Fibroblast of skin of abdomen (primary cell): ENCODE measurements around the gene NHSL2.

Source experiments
- DNase-seq: peaks from one replicate; pipeline ENCODE4 v3.0.0-alpha.2; 2013

NHSL2 gene

GRCh38 chrX:72020204-72020603 lies 109.6 kb downstream of the NHSL2 start:
- no peak for DNase-seq

GRCh38 chrX:72020788-72021187 lies 110.1 kb downstream of the NHSL2 start:
- DNase-seq = no peak

- DNase-seq = no peak
Observed at GRCh38 chrX:72021975-72022374, 111.3 kb downstream of the NHSL2 start.

GRCh38 chrX:72023071-72023470 lies 112.4 kb downstream of the NHSL2 start:
- no peak for DNase-seq

GRCh38 chrX:72025236-72025770 lies 114.7 kb downstream of the NHSL2 start:
- DNase-seq = no peak

DNA sequence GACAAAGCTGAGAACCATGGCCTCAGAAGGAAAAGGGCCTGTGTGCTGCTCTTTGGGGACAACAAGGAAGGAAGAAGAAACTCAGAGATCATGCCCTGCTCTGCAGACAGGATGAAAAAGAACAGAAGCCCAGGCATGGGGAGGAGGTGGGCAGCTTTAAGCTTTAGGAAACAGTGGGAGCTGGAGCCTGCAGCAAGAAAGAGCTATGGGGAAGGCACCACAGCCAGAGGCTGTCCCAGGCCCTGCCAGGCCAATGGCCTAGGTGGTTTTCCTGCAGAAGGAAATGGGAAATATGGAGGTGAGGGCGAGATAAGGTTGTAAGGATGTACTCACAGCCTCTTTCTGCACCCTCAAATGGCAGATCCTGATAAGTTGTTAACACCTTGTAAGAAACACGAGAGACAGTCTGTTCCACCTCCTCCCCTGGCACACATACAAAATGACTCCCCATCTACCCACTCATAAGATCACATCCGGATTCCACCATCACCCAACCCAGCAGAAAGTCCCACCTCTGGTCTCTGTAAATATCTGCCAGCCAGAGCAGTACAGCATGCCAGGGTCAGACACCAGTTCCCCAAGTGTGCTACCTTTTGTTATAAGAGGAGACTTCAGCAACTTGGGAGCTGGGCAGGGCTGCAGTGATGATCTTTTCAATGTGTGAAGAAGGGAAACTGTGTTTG lies 115.8 kb downstream of the NHSL2 start:
- DNase-seq = no peak

DNA sequence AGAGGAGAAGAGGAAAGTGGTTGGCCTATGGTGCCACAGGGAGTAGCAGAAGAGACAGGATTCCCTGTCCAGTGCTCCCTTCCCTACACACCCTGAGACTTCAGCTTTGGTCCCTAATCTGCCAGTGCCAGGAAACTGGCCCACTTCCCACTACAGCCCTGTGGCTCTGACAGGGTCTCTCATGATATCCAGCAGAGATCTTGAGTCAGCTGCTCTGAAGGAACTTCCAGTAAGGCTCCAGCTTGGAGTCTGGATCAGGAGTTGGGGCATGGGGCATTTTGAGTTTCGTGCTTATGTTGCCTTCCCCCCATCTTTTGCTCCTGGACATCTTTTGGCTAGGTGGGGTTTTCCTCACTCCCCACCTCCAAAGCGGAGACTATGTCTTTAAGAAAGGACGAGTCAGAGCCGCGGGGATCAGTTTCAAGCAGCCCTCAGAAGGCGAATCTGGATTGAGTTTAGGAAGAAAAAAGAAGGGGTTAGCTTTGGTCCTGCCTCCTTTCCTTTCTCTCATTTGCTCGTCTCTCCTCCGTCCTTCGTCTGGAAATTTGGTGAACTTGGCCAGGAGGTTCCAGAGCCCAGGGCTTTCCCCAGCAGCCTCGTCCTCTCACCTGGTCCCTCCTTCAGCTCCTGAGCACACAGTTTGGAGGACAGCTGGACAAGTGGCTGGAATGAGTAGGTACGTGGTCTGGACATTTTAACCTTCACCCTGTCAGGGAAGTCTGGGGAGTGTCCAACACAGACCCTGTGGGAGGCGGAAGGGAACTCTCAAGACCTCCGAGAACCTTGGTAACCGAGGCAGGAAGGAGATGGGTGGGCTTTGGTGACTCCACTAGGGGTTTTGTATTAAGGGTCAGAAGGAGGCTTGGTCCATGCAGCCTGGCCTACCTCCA lies 116.6 kb downstream of the NHSL2 start:
- DNase-seq = no peak

DNA sequence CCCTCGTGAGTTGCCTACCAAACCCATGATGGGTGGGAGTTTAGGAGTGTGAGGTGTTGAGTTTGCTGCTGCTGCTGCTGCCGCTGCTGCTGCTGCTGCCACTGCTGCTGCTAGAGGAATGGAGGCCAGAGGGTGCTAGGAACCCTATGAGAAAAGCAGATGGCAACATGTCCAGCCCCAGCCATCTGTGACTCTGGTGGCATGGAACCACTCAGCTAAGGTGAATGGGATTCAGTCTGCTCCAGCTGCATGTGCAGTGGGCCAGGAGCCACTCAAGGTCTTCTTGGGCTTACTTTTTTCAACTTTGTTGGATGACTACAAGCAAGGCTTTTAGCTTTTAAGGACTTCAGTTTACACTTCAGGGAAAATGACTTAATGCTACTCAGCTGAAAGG lies 117.3 kb downstream of the NHSL2 start:
- no peak for DNase-seq

GRCh38 chrX:72028701-72029470 lies 118.2 kb downstream of the NHSL2 start:
- no peak for DNase-seq

- peak; percentile 92 for DNase-seq
Observed at GRCh38 chrX:72029483-72030411, 119.1 kb downstream of the NHSL2 start.

DNA sequence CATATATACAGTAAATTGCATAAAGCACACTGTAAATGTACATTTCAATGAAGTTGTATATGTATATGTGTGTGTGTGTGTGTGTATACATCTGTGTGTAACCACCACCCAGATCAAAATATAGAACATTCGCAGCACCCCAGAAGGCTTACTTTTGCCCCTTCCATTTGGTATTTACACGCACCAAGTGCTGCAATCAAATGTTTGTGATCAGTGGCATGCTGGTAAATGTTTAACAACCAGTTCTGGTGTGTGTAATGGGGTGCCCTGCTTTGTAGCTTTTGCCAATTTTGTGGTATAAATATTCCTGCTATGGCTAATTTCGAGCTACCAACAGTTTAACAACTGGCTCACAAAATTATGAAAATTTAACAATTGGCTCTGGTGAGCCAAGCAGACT lies 119.8 kb downstream of the NHSL2 start:
- no peak for DNase-seq

DNA sequence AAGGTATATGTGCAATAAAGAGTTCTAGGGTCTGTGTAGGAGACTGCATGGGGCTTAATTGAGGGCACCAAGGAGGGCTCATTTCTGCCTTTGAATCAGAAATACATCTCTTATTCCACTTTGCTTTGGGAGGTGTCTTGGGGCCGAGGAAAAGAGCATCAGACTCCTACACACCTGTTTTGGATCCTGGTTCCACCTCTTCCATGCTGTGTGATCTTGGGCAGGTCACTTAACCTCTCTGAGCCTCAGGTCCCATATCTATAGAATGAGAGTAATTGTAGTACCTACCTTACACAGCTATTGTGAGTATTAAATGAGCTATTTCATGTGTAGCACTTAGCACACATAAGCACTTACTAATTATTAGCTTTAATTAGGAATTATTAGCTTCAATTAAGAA lies 120.5 kb downstream of the NHSL2 start:
- DNase-seq = no peak

DNA sequence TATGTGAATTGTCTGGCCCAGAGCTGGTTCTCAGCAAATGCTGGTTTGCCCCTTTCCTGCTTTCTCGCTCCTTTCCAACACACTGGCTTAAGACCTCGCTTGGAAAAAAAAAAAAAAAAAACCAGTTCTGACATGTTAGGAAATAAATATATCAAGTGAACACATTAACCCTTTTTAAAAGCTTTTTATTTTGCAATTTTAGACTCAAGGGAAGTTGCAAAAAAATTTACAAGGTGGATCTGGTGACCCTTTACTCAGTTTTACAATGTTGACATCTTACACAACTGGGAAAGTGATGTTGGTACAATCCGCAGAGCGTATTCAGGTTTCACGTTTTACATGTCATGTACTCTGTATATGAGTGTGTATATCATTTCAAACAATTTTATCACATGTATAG lies 121.0 kb downstream of the NHSL2 start:
- DNase-seq = no peak

GRCh38 chrX:72037601-72038000 lies 127.0 kb downstream of the NHSL2 start:
- no peak for DNase-seq

GRCh38 chrX:72038016-72038415 lies 127.4 kb downstream of the NHSL2 start:
- no peak for DNase-seq

DNA sequence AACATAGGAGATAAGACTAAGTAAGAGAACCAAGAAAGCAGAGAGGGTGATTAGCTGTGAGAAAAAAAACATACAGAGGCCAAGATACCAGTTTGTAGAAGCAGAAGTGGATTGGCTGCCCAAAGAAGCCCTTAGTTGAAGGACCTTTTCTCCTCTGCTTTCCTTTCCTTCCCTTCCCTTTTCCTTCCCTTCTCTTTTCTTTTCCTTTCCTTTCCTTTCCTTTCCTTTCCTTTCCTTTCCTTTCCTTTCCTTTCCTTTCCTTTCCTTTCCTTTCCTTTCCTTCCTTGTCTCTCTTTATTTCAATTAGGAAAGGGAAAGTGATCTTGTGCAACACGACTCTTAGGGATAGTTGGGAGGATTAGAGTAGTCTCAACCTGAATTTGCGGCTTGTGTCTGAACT lies 128.2 kb downstream of the NHSL2 start:
- no peak for DNase-seq

GRCh38 chrX:72040506-72040905 lies 129.9 kb downstream of the NHSL2 start:
- DNase-seq = no peak

GRCh38 chrX:72041176-72041575 lies 130.5 kb downstream of the NHSL2 start:
- no peak for DNase-seq

DNA sequence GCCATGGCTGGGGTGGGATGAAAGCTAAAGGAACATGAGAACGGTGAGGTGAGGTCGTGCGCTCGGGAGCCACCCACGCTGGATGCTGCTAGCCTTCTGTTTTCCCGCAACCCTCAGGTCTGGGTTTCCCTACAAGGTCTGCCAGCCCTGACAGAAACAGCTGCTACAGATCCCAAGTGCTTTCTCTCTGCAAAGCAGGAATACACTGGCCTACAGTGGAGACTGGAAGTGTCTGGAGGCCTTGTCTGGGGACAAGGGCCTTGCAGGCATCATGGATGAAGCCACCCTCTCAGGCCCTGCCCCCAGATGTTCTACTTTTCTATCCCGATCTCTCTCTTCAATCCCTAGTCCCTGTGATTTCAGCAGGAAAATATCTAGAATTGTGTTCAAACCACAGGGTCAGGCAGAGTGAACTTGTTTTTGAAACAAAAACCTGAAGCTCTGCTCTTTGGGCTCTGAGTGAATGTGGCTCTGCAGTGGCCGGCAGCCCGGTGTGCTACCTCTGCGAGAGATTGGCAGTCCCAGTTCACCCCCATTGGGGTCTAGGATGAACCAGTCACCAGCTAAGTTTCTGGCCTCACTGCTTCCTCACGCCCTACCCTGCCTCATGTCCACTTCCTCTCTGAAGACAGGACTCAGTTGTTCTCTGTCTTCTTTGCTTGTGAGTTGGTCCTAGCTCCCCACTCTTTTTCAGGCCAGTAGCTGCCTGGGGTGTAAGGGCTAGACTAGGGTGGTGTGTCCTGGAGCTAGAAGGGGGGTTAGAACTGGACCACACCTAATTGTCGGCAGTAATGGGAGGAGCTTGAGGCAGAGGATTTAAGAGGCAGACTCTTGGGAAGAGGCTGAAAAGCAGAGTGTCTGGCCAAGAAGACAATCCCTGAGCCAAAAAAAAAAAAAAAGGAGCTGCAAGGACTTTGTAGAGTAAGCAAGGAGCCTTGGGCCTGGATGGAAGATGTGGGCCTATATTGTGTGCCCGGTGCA lies 131.5 kb downstream of the NHSL2 start:
- DNase-seq = peak; percentile 30

GRCh38 chrX:72042852-72043248 lies 132.2 kb downstream of the NHSL2 start:
- no peak for DNase-seq

DNA sequence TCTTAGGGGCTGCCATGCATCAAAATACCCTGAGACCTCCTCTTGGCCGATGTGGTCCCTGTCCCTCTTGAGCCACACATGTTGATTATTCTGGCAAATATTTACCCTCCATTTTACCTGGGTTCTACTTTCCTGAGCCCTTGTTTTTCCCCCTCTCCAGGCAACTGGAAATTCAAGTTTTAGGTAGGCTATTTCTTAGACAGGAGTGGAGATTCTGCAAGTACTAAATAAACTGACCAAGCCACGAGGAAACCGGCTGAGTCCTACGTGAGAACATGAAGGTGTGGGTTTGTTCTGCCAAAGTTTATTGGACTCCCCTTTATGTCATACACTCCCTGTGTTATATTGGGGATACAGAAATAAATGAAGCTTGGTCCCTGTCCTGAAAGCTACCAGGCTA lies 133.0 kb downstream of the NHSL2 start:
- no peak for DNase-seq
